GM10847 (cell line): ENCODE results near the gene ABCG2.

Experiments
- POLR2A ChIP-seq: IDR thresholded peaks from 2 replicates; pipeline ENCODE4 v1.6.1; 2011; ENCODE audit not compliant: insufficient read length; ENCODE audit errors: extremely low read depth

Gene ABCG2

GRCh38 chr4:88063634-88064296 lies 94.7 kb downstream of the ABCG2 start:
- TF ChIP-seq POLR2A = no peak

- no peak for TF ChIP-seq POLR2A
Measured at GRCh38 chr4:88062843-88063242, 95.6 kb downstream of the ABCG2 start.

GRCh38 chr4:88062311-88062710 lies 96.1 kb downstream of the ABCG2 start:
- TF ChIP-seq POLR2A = no peak

- no peak for TF ChIP-seq POLR2A
Measured at GRCh38 chr4:88060431-88060830, 98.0 kb downstream of the ABCG2 start.

- no peak for TF ChIP-seq POLR2A
Measured at GRCh38 chr4:88059766-88060165, 98.7 kb downstream of the ABCG2 start.

GRCh38 chr4:88058295-88058694 lies 100.1 kb downstream of the ABCG2 start:
- TF ChIP-seq POLR2A = no peak

GRCh38 chr4:88054901-88055300 lies 103.5 kb downstream of the ABCG2 start:
- TF ChIP-seq POLR2A = no peak

- TF ChIP-seq POLR2A = no peak
Measured at GRCh38 chr4:88054229-88054628, 104.2 kb downstream of the ABCG2 start.

- TF ChIP-seq POLR2A = no peak
Measured at GRCh38 chr4:88045021-88045420, 113.4 kb downstream of the ABCG2 start.

GRCh38 chr4:88043586-88044340 lies 114.7 kb downstream of the ABCG2 start:
- no peak for TF ChIP-seq POLR2A

GRCh38 chr4:88043001-88043400 lies 115.4 kb downstream of the ABCG2 start:
- TF ChIP-seq POLR2A = no peak

- TF ChIP-seq POLR2A = no peak
Measured at GRCh38 chr4:88041626-88042025, 116.8 kb downstream of the ABCG2 start.

- no peak for TF ChIP-seq POLR2A
Measured at GRCh38 chr4:88040707-88041106, 117.7 kb downstream of the ABCG2 start.
